IMR-90 (cell line): ENCODE results near the gene SH2D1B. TPM values are rescaled to one million over a fixed set of nuclear protein-coding genes. Genes with fewer than 3 reads are reported as not detected.
"Not testable (repeated sequence)": the region's sequence is repeated elsewhere in the genome, so short reads cannot be mapped to it uniquely, and the experiment has no call there.

Source experiments
- ATAC-seq: fragments of 200-7000 bp; cut with Tn5 transposase; 2 replicates; pipeline ENCODE4 v1.9.1; 2020; ENCODE audit warnings: low read depth, mild to moderate bottlenecking, moderate library complexity
- BruUV-seq: library from RNA; stranded (reverse); fragments of 400-500 nt; replicated peaks from 2 replicates; lab custom pipeline; 2021; lab: Mats Ljungman, UMichigan
- CTCF ChIA-PET: fragments of 300-600 bp; formaldehyde crosslinking; extraction: SDS; loops from one replicate; lab custom pipeline; 2021; ENCODE audit warnings: antibody characterized with exemption; lab: Yijun Ruan, JAX
- POLR2A ChIA-PET: fragments of 300-600 bp; sonication (Branson Sonifier 250); formaldehyde crosslinking; loops from one replicate; lab custom pipeline; 2022; ENCODE audit warnings: antibody characterized with exemption; ENCODE audit not compliant: unreplicated experiment; lab: Charles Lee
- DNase-seq: peaks from one replicate; pipeline ENCODE4 v3.0.0; 2013
- H2AFZ ChIP-seq: replicated peaks from 2 replicates; pipeline ENCODE3; 2013; ENCODE audit warnings: low read length, mild to moderate bottlenecking; ENCODE audit not compliant: poor library complexity
- H2AK5ac ChIP-seq: 2 replicates; pipeline ENCODE4 v1.6.1; 2013; ENCODE audit warnings: low read depth, low read length, inconsistent platforms
- H2AK9ac ChIP-seq: replicated peaks from 2 replicates; pipeline ENCODE3; 2013; ENCODE audit warnings: mild to moderate bottlenecking, low read depth, low read length, moderate library complexity; ENCODE audit not compliant: poor library complexity
- H2BK120ac ChIP-seq: 2 replicates; pipeline ENCODE4 v1.6.1; 2013; ENCODE audit warnings: low read depth, low read length, inconsistent platforms
- H2BK15ac ChIP-seq: 3 replicates; pipeline ENCODE4 v1.6.1; 2013; ENCODE audit warnings: low read depth, low read length, inconsistent platforms
- H2BK20ac ChIP-seq: 2 replicates; pipeline ENCODE4 v1.6.1; 2013; ENCODE audit warnings: low read depth, mild to moderate bottlenecking, inconsistent platforms, low read length, moderate library complexity
- H2BK5ac ChIP-seq: 2 replicates; pipeline ENCODE4 v1.6.1; 2013; ENCODE audit warnings: mild to moderate bottlenecking, low read depth, low read length, inconsistent platforms; ENCODE audit not compliant: poor library complexity, severe bottlenecking
- H3K14ac ChIP-seq: replicated peaks from 2 replicates; pipeline ENCODE4 v1.6.1; 2013; ENCODE audit warnings: low read depth, low read length, inconsistent platforms
- H3K18ac ChIP-seq: 2 replicates; pipeline ENCODE4 v1.6.1; 2013; ENCODE audit warnings: low read depth, low read length, control low read depth
- H3K23ac ChIP-seq: 2 replicates; pipeline ENCODE4 v1.6.1; 2013; ENCODE audit warnings: low read depth, low read length, inconsistent platforms
- H3K27ac ChIP-seq: 2 replicates; pipeline ENCODE4 v1.5.1; 2013; ENCODE audit warnings: mild to moderate bottlenecking, control low read depth, low read length; ENCODE audit not compliant: insufficient read depth
- H3K27me3 ChIP-seq: 2 replicates; pipeline ENCODE4 v1.6.1; 2013; ENCODE audit warnings: low read length; ENCODE audit not compliant: control insufficient read depth, insufficient read depth
- H3K36me3 ChIP-seq: 2 replicates; pipeline ENCODE4 v1.6.1; 2013; ENCODE audit warnings: low read length, mixed read lengths; ENCODE audit not compliant: control insufficient read depth, insufficient read depth
- H3K4ac ChIP-seq: 2 replicates; pipeline ENCODE4 v1.6.1; 2013; ENCODE audit warnings: low read depth, low read length, inconsistent platforms
- H3K4me1 ChIP-seq: 2 replicates; pipeline ENCODE4 v1.6.1; 2013; ENCODE audit warnings: low read length, mixed read lengths; ENCODE audit not compliant: control insufficient read depth, insufficient read depth
- H3K4me2 ChIP-seq: 2 replicates; pipeline ENCODE4 v1.6.1; 2013; ENCODE audit warnings: low read depth, mild to moderate bottlenecking, control low read depth, low read length, moderate library complexity
- H3K4me3 ChIP-seq: 2 replicates; pipeline ENCODE4 v1.5.1; 2013; ENCODE audit warnings: low read depth, mild to moderate bottlenecking, control low read depth, low read length, moderate library complexity; ENCODE audit not compliant: insufficient read depth
- H3K56ac ChIP-seq: 2 replicates; pipeline ENCODE4 v1.6.1; 2013; ENCODE audit warnings: low read length, inconsistent platforms; ENCODE audit not compliant: insufficient read depth; ENCODE audit errors: extremely low read depth
- H3K79me1 ChIP-seq, 2 experiments: 2 replicates each; pipeline ENCODE4 v1.6.1; 2013; ENCODE audit warnings: low read length in 2 of 2, inconsistent platforms in 1 of 2, low read depth in 1 of 2
- H3K9ac ChIP-seq: 2 replicates; pipeline ENCODE4 v1.6.1; 2013; ENCODE audit warnings: low read depth, low read length, control low read depth
- H3K9me1 ChIP-seq: 2 replicates; pipeline ENCODE4 v1.6.1; 2013; ENCODE audit warnings: low read length, inconsistent platforms; ENCODE audit not compliant: insufficient read depth
- H3K9me3 ChIP-seq: 2 replicates; pipeline ENCODE4 v1.6.1; 2013; ENCODE audit warnings: low read length; ENCODE audit not compliant: control insufficient read depth, insufficient read depth
- H4K20me1 ChIP-seq: 2 replicates; pipeline ENCODE4 v1.6.1; 2013; ENCODE audit warnings: low read length, inconsistent platforms; ENCODE audit not compliant: insufficient read depth
- H4K5ac ChIP-seq: 2 replicates; pipeline ENCODE4 v1.6.1; 2013; ENCODE audit warnings: mild to moderate bottlenecking, low read depth, low read length, control low read depth
- H4K8ac ChIP-seq, 2 experiments: 2 replicates each; pipeline ENCODE4 v1.6.1; 2013; ENCODE audit warnings: low read depth in 2 of 2, low read length in 2 of 2, control low read depth in 1 of 2, inconsistent platforms in 1 of 2
- H4K91ac ChIP-seq: 2 replicates; pipeline ENCODE4 v1.6.1; 2013; ENCODE audit warnings: low read depth, low read length, inconsistent platforms; ENCODE audit not compliant: insufficient read depth
- WGBS, 2 experiments: methylation state at CpG; one replicate each; pipeline versions ENCODE4 v1.1.5 to v1.1.7; 2013; ENCODE audit warnings: missing lambda C conversion rate in 2 of 2; ENCODE audit not compliant: insufficient read length in 1 of 2; ENCODE audit errors: extremely low coverage in 2 of 2; 5-methylcytosine and 5-hydroxymethylcytosine counted together
- dilution Hi-C: fragments of 300-500 bp; cut with HindIII; formaldehyde crosslinking; loops from one replicate; pipeline ENCODE4 v1.14.3; 2018; ENCODE audit warnings: low sequenced_read_pairs; ENCODE audit not compliant: unreplicated experiment
- in situ Hi-C: fragments of 300-500 bp; cut with MboI; formaldehyde crosslinking; loops from 3 replicates; pipeline ENCODE4 v1.14.3; 2019; ENCODE audit warnings: low sequenced_read_pairs, inconsistent platforms, mixed read lengths
- intact Hi-C: fragments of 100-400 bp; cut with micrococcal nuclease; formaldehyde crosslinking; loops from 2 replicates; pipeline ENCODE4 v1.10.0; 2022
- polyA plus RNA-seq, 3 experiments: library from polyadenylated mRNA; depleted of rRNA; stranded (reverse); fragments of >200 nt; gene quantifications; 2 replicates each; pipeline ENCODE4 v1.2.3, GENCODE V29; 2012; ENCODE audit warnings: low replicate concordance in 1 of 3
- total RNA-seq: library from RNA; depleted of rRNA; stranded (reverse); fragments of >200 nt; gene quantifications from 2 replicates; pipeline ENCODE4 v1.2.3, GENCODE V29; 2012

Gene SH2D1B
- total and polyA plus RNA-seq, 2 of the 4 experiments (the other 2 are of a cell fraction), result 0.03 to 0.18 TPM

GRCh38 chr1:162419450-162419931 is 7.6 kb upstream of the SH2D1B start:
- H3K9ac ChIP-seq, H3K36me3 ChIP-seq, H3K27me3 ChIP-seq, H2BK5ac ChIP-seq, intact Hi-C loops, H3K79me1 ChIP-seq, H3K4me1 ChIP-seq, H3K14ac ChIP-seq, H3K9me1 ChIP-seq, H2AK5ac ChIP-seq, H3K27ac ChIP-seq, ATAC-seq, CTCF ChIA-PET, H4K20me1 ChIP-seq, H4K5ac ChIP-seq, H3K4me3 ChIP-seq, H4K8ac ChIP-seq, BruUV-seq, H2BK120ac ChIP-seq, H2AK9ac ChIP-seq, in situ Hi-C loops, H2BK20ac ChIP-seq, H3K4ac ChIP-seq, H3K23ac ChIP-seq, H3K18ac ChIP-seq, POLR2A ChIA-PET, H2BK15ac ChIP-seq, H2AFZ ChIP-seq, H3K56ac ChIP-seq, DNase-seq, H3K9me3 ChIP-seq, dilution Hi-C loops, H3K4me2 ChIP-seq, H4K91ac ChIP-seq: not testable (repeated sequence)
- WGBS, 2 experiments, result 38% methylated on average over 3 of the region's 9 CpGs; no CpG with 5 or more reads in 1 of the 2 experiments

GRCh38 chr1:162418584-162418983 is 6.6 kb upstream of the SH2D1B start:
- H2AK9ac ChIP-seq, H2BK5ac ChIP-seq, POLR2A ChIA-PET, H3K9me1 ChIP-seq, H2BK20ac ChIP-seq, DNase-seq, H3K9ac ChIP-seq, H3K4me2 ChIP-seq, H2BK120ac ChIP-seq, H3K36me3 ChIP-seq, H4K8ac ChIP-seq, H3K4me1 ChIP-seq, in situ Hi-C loops, H2BK15ac ChIP-seq, H3K27ac ChIP-seq, H3K9me3 ChIP-seq, BruUV-seq, H4K20me1 ChIP-seq, H3K79me1 ChIP-seq, dilution Hi-C loops, H4K91ac ChIP-seq, H3K4me3 ChIP-seq, H3K18ac ChIP-seq, H3K27me3 ChIP-seq, H3K56ac ChIP-seq, H4K5ac ChIP-seq, ATAC-seq, H3K23ac ChIP-seq, H2AFZ ChIP-seq, H3K14ac ChIP-seq, H2AK5ac ChIP-seq, H3K4ac ChIP-seq, intact Hi-C loops: not testable (repeated sequence)
- CTCF ChIA-PET, result interaction anchor here (0.6 kb wide), 1 partner anchor 543 kb away, joined by 4 read pairs; no protein-coding TSS in a partner anchor
- WGBS, 2 experiments, result 20% methylated on average over 1 of the region's 7 CpGs; no CpG with 5 or more reads in 1 of the 2 experiments
